Measurements from ENCODE around the gene TRABD. TPM values are rescaled to one million over a fixed set of nuclear protein-coding genes. Genes with fewer than 3 reads are reported as not detected.
"Not testable (repeated sequence)": the region's sequence is repeated elsewhere in the genome, so short reads cannot be mapped to it uniquely, and the experiment has no call there.

The TRABD gene, protein sequence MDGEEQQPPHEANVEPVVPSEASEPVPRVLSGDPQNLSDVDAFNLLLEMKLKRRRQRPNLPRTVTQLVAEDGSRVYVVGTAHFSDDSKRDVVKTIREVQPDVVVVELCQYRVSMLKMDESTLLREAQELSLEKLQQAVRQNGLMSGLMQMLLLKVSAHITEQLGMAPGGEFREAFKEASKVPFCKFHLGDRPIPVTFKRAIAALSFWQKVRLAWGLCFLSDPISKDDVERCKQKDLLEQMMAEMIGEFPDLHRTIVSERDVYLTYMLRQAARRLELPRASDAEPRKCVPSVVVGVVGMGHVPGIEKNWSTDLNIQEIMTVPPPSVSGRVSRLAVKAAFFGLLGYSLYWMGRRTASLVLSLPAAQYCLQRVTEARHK
- total RNA-seq, result 11.3 and 13.7 TPM in 2 replicates

DNA sequence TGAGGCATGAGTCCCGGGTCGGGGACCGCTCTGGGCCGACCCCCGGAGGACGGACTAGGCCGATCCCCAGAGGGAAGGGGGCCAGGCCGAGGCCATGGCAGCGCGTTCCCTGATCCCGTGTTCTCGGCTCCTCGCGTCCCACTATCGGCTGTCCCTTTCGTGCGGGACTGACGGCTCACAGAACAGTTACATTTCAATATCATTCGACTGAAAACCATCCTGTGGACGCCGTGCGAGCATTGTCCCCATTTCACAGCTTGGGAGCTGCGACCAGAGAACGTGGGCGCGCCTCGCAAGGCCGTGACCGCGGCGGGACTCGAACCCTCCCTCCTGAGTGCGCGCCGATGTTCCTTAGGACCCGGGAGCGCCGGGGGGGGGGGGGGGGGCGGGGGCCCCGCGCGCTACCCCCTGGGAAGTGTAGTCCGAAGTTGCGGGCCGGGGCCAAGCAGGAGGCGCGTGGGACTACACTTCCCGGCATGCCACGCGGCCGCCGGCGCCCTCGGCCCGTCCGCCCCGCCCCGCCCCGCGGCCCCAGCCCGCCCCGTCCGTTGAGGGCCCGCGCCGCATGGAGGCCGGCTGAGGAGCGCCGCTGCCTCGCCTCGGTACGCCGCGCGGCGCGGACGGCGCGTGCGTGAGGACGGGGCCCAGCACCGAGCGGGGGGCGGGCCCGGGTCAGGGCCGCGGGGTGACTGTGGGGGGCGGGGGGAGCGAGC is at the start of gene TRABD:
Gene TRABD (plus strand): TSS at position 539 of the 713 bp plus-strand sequence. CDS start 7,148 bp downstream, outside the sequence.
- peak; percentile 92 to 93 for DNase-seq (ENCODE audit: low read depth in 2 of 2)

DNA sequence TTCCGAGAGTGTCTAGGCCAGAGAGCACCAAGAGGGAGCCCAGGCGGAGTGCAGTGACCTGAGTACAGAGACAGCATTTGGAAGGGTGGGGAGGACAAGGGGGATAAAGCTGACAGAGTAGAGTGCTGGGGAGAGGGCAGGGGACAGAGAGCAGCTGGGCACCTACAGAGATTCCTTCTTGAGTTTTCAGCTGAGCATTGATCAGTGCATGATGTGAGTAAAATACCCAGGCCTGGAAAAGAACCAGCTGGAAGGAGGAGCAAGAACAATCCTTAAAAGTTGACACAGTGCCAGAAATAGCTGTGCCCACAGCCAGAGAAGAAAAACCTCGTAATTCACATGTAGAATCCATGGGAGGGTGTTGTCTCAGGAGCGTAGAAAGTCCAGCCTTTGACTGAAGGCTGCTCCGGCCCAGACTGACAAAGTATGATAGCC is 49.1 kb upstream of the TRABD start:
- peak in 1 of 2 donors; percentile 46 for DNase-seq (ENCODE audit: low read depth in 2 of 2)

DNA sequence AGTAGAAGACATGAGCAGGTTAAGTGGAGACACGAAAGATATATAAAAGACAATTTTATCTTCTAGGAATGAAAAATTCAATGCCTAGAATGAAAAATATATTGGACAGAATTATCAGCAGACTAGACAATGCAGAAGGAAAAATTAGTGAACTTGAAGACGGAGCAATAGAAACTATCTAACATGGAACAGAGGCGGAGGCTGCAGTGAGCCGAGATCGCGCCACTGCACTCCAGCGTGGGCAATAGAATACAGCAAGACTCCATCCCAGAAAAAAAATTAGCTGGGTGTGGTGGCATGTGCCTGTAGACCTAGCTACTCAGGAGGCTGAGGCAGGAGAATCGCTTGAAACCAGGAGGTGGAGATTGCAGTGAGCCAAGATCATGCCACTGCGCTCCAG is 48.4 kb upstream of the TRABD start:
- not testable (repeated sequence) for DNase-seq (ENCODE audit: low read depth in 2 of 2)

DNA sequence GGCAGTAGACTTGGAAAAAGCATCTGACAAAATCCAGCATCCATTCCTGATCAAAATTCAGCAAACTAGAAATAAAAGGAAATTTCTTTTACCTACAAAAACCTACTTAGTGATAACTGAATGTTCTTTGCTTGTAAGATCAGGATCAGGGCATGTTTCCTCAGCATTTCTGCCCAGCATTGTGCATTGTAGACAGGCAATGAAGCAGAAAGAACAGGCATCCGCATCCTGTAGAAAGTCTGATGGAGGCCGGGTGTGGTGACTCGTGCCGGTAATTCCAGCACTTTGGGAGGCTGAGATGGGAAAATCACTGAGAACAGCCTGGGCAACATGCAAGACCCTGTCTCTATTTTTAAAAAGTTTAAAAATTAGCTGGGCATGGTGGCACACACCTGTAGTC is 47.7 kb upstream of the TRABD start:
- DNase-seq (ENCODE audit: low read depth in 2 of 2), result no peak

DNA sequence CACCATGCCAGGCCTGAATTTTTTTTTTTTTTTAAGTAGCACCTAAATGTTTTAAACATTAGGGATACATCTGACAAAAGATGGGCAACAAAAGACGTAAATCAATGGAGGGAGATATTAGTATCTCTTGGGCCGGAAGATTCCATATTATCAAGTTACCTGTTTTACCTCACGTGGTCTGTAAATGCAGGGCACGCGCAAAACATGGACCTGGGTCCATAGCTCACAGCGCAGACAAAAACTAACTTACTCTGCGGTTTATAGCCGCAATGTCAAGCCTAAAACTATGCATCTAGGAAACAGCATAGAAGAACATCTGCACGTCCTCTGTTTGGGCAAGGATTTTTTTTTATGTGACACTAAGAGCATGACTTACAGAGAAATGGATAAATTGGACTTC is 46.7 kb upstream of the TRABD start:
- DNase-seq (ENCODE audit: low read depth in 2 of 2), result no peak

DNA sequence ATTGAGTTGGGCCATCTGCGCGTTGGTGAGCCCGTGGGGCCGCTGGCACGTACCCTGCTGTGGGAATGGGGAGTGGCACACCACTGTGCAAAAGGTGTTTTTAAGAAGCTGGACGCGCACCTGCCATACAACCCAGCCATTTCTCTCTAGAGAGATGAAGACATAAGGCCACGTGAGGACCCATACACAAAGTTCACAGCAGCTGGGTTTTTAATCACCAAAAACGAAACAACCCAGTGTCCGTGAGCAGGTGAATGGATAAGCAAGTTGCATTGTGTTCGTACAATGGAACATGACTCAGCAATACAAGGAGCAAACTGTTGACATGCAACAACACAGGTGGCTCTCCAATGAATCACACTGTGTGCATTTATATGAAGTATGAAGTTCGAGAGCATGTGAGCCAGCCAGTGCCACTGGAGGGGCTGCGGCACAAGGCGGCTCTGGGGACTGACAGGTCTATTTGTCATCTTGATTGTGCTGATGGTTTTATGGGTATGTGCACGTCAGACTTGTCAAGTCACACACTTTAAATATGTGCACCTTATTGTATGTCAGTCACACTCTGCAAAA is 45.8 kb upstream of the TRABD start:
- DNase-seq (ENCODE audit: low read depth in 2 of 2), result peak in 1 of 2 donors; percentile 49

DNA sequence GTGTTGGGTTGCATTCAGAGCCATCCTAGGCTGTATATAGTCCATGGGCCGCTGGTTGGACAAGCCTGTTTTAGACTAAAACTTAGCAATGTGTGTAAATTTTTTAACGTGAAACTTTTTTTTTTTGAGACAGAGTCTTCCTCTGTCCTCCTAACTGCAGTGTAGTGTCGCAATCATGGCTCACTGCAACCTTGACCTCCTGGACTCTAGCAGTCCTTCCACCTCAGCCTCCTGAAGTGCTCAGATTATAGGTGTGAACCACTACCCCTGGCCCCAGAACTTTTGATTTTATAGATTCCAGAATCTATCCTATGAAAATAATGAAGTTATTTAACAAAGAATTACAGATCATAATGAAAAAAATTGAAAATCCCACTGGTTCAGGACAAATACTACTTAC is 45.1 kb upstream of the TRABD start:
- no peak for DNase-seq (ENCODE audit: low read depth in 2 of 2)

DNA sequence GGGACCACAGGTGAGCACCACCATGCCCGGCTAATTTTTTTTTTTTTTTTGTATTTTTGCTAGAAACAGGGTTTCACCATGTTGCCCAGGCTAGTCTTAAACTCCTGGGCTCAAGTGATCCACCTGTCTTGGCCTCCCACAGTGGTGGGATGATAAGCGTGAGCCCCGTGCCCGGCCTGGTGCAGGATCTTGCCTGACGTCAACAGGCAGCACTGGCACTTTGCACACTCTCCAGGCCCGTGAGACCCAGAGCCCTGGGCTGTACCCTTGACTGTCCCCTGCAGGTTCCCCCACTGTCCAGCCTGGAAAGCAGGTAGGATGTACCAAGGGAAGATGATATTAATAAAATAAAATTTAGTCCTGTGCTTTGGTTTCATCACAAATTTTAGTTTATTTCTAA is 44.3 kb upstream of the TRABD start:
- DNase-seq (ENCODE audit: low read depth in 2 of 2), result no peak

DNA sequence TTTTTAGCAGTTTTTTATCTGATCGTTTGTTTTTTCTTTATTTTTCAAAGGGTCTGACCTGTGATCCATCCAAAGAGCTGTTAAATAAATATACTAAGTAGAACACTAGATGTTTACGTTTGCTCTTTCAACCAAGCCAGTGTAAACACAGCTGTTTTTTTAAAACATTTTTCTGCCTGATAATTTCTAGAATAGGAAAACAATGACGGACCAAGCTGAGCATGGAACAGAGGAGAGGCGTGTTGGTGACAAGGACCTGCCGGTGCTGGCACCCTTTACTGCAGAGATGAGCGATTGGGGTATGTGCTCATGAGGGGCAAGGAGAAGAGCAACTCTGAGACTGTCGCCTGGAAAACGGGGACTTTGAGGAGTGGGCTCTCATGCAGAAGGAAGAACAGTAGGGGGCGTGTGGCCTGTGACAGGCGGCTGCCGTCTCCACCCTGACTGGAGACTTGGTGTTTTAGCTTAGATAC is 43.8 kb upstream of the TRABD start:
- DNase-seq (ENCODE audit: low read depth in 2 of 2), result no peak

DNA sequence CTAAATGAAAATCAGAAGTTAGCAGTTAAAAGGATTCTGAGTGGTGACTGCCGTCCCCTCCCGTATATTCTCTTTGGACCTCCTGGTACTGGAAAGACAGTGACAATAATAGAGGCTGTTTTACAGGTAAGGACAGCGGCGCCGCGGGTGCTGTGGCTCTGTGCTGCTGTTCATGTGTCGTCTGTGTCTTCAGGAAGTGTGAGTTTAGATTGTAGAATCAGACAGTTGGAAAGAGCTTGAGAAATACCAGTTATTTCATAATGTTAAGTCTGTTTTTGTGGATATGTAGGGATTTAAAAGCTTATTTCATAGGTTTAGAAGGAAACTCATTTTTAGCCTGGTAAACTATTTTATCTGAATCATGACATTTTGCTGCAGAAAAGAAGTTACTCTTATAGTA is 42.6 kb upstream of the TRABD start:
- no peak for DNase-seq (ENCODE audit: low read depth in 2 of 2)

DNA sequence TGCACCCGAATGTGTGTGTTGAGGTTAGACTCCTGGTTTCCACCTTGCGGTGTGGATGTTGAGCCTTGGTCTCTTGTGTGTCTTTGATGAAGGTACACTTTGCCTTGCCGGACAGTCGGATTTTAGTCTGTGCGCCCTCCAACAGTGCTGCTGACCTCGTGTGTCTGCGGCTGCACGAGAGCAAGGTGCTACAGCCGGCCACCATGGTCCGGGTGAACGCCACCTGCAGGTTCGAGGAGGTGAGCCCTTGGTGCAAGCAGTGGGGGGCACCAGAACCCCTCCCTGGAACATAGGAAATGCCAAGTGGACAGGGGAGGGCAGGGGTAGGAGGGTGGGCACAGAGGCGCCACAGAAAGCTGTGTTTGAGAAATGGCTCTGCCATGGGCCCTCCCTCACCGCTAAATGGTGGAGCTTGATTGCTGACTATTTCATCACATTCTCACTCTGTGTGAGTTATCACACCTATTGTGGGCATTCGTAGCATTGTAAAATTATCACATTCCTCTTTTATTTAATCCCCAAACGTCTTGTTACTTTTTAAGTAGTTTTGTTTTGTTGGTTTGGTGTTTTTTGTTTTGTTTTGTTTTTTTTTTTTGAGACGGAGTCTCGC is 41.6 kb upstream of the TRABD start:
- no peak for DNase-seq (ENCODE audit: low read depth in 2 of 2)

DNA sequence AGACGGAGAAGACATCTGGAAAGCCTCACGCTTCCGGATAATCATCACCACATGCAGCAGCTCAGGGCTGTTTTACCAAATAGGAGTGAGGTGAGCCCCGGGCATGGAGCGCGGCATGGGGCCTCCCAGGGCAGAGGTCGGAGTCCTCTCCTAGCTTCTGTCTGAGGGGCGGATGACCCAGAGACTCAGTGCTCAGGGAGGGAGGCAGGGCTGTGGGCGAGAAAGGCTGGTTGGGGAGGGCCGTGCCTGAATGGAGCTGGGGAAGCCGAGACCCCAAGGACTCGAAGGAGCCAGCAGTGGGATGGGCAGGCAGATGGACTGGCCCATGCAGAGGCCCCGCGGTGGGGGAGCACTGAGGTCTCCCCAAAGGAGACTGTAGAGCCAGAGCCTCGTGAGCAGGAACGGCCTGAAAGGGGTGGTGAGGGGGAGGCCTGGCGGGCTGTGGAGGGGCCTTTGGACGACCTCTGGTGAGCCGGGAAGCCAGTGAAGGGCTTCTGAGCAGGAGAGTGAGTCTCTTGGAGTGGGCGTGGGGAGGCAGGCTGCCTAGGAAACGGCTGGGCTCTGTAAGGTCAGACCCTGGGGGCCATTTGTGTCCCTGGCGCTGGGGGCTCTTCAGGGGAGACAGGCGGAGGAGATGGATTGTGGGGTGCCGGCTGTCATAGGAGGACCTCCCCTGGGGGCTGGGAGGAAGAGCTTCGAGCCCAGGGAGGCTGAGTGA is 39.8 kb upstream of the TRABD start:
- DNase-seq (ENCODE audit: low read depth in 2 of 2), result no peak

DNA sequence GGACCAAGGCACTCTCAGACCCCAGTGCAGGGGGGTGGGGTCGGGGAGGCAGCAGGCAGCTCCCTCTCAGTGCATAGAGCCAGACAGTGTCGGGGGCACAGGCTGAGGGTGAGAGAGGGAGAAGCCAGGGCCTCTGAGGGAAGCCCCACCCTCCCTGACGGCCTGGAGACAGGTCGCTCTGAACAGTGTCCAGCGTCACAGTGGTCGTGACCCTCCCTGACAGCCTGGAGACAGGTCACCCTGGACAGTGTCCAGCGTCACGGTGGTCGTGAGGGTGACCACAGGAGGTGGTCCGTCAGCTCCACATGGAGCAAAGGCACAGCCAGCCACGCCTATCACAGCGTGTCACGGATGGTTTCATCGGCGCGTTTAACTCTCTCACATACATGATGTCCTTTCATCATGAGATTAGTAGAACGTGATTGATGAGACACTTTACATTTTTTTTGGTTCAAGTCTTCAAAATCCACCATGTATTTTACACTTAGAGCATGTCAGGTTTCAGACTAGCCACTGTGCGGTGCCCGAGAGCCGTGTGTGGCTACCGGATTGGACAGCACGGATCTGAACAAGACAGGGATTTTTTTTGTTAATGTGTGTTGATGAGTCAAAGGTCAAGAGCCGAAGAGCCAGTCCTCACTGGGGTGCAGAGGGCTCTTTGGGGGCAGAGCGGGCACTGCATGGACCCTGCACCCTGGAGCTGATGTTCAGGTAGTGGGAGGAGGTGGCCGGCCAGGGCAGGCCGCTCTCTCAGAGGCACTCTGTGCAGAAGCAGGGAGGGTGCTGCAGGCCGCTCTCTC is 39.1 kb upstream of the TRABD start:
- DNase-seq (ENCODE audit: low read depth in 2 of 2), result peak; percentile 60 to 63

DNA sequence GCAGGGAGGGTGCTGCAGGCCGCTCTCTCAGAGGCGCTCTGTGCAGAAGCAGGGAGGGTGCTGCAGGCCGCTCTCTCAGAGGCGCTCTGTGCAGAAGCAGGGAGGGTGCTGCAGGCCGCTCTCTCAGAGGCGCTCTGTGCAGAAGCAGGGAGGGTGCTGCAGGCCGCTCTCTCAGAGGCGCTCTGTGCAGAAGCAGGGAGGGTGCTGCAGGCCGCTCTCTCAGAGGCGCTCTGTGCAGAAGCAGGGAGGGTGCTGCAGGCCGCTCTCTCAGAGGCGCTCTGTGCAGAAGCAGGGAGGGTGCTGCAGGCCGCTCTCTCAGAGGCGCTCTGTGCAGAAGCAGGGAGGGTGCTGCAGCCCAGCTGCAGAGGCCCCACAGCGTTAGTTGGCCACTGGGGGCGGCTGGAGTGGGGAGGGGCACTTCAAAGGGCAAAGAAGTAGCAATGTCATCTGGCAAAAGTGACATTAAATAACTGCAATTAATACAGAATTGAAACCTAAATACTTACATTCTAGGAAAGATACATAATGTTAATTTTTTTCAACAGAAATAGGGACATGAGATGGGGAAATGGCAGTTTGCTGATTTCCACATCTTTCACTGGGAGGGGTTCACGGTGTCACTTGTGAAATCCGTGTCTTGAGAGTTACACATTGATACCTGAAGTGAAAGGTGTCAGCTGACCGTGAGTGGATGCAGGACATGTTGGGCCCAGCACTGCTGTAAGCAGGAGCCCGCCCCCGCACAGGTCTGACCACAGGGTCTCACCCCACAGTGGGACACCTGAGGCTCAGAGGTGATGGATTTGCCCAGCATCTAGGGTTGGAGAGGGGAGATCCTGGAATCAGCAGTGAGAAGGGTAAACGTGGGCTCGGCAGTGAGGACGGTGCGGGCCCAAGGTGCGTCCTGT is 38.2 kb upstream of the TRABD start:
- not testable (repeated sequence) for DNase-seq (ENCODE audit: low read depth in 2 of 2)

DNA sequence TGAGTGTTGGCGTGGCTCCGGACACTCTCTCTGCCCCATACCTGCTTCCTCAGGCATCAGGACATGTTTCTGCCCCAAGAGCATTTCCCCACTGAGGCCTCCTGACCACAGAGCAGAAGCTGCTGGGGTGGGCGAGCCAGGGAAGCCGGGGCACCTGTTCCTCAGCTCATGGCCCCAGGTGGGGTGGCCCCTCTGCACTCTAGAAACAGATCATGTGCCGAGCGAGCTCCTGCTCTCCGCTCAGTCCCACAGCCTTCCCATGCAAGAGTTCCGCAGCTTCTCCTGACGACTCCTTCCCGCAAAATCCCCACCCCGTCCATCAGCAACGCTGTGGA is 37.6 kb upstream of the TRABD start:
- DNase-seq (ENCODE audit: low read depth in 2 of 2), result no peak

DNA sequence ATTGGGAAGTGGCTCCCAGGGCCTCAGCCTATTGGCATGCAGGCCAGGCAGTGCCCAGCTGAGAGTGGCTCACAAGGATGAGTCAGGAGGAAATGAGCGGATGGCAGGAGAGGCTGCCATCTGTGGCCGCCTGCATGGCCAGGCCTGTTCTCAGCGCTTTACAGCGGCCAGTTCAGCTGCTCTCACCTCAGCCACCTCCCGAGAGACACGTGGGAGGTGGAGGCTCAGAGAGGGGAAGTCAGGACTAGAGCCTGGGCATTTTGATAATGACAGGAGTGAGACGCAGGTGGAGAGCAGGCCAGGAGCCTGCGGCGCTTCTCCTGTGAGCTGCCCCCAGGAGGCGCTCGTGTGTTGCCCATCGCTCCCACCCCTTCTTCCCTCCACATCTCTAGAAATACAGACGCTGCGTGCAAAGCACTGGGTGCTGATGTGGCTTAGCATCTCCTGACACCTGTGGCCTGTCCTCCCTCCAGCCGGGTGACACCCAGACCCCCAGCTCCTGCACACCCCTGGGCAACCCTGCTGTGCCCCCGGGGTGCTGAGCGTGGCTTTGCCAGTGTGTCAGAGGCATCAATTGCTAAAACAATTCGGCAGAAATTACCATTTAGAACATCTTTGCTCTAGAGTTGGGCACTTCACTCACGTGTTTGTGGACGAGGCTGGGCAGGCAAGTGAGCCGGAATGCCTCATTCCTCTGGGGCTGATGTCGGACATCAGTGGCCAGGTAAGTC is 36.6 kb upstream of the TRABD start:
- DNase-seq (ENCODE audit: low read depth in 2 of 2), result peak; percentile 64 to 73

DNA sequence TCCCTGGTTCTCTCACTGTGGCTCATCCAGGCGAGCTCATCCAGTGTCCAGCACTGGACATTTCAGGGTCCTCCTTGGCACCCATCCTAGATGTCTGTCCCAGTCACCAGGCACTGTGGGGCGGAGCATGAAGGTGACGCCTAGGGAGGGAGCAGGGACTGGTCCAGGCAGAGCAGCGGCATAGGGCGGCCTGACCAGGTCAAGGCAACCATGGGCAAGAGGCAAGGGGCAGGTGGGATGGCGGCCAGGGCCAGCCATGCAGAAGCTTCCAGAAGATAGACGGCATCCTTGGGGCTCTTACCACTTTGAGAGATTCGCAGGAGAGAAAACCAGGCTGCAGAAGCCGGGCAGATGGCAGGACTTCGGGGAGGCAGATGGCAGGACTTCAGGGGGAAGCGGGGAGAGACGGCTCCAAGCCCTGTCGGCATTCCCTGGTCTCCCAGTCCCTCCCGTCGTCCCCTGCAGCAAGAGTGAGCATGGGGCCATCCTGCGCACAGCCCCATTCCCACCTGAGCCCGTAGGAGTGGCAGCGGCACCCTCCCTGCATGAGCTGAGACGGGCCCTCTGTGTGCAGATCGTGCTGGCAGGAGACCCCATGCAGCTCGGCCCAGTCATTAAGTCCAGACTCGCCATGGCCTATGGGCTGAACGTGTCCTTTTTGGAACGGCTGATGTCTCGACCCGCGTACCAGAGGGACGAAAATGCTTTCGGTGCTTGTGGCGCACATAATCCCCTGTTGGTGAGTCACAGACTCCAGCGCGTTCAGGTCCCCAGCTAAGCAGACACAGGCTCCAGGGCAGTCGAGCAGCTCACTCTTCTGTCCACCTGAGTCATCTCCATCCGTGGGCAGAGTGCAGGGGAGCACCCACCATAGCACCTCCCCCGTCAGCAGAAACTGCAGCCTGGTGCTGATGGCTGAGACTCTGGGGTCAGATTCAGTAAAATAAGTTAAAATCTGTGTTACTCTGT is 35.3 kb upstream of the TRABD start:
- no peak for DNase-seq (ENCODE audit: low read depth in 2 of 2)

All from lung microvascular endothelial cell (primary cell).